ENCODE measurements around the gene RAB31. TPM values are rescaled to one million over a fixed set of nuclear protein-coding genes. Genes with fewer than 3 reads are reported as not detected.

The RAB31 gene, protein sequence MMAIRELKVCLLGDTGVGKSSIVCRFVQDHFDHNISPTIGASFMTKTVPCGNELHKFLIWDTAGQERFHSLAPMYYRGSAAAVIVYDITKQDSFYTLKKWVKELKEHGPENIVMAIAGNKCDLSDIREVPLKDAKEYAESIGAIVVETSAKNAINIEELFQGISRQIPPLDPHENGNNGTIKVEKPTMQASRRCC
- 10 to 100 TPM in 1 of 2 donors, 1 to 10 TPM in 1; 7.7 to 86.9 TPM for total RNA-seq

DNA sequence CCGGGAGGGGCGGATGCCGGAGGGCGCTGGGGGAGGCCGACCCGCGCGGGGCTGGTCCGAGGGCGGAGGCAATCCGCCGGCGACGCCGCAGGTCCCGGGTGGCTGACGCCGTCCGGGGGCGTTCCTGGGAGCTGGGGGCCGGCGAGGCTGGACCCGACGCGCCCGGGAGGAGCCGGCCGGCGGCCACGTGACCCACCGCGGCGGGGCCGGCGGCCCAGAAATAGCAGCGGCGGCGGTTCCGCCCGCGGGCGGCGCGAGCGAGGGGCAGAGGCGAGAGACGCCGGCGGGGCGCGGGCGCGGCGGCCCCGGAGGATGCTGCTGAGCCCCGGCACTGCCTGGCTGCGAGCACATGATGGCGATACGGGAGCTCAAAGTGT lies at the start of gene RAB31:
RAB31 (plus strand) TSS at position 245 of the 377 bp plus-strand sequence; CDS start at position 350, 105 bp downstream.
- H3K4me1 ChIP-seq (replicated peaks), result no peaks in the 10 kb centered on the region
- 0% methylated on average over 22 of the region's 59 CpGs for WGBS
- intact Hi-C loops (cut with DNase I), result loop anchor here (5.0 to 10.0 kb wide), 4 partner anchors 93 to 817 kb away; partner anchors contain the start of genes NAPG and PPP4R1
- peak; percentile 35 for DNase-seq (ENCODE audit: low spot score)
- TF ChIP-seq POLR2A (IDR thresholded peaks at IDR 0.05), result no peak
- peak in 1 of 4 experiments; percentile 4 for TF ChIP-seq CTCF (IDR thresholded peaks at IDR 0.05)
- TF ChIP-seq POLR2AphosphoS5 (IDR thresholded peaks at IDR 0.05), result no peak
- H3K4me3 ChIP-seq, result peak within 1 kb of the TSS; percentile 53 to 67
- H3K27ac ChIP-seq, result peak within 1 kb of the TSS; percentile 74 to 83
- H3K27me3 ChIP-seq (replicated peaks; ENCODE audit: insufficient read depth), result no peaks in the 10 kb centered on the region
- no peaks in the 10 kb centered on the region for H3K9me3 ChIP-seq
- no peaks in the 10 kb centered on the region for H3K36me3 ChIP-seq

- Histone ChIP-seq H3K4me3 (no peak overlapping the region), H3K4me1 (replicated peaks) (no peaks in the 10 kb centered on the region), H3K36me3 (no peaks in the 10 kb centered on the region), H3K27ac (no peak overlapping the region), H3K9me3 (no peaks in the 10 kb centered on the region), H3K27me3 (replicated peaks; ENCODE audit: insufficient read depth) (no peaks in the 10 kb centered on the region)
- intact Hi-C loops (cut with DNase I), result no loop called here
- no peak for TF ChIP-seq CTCF (IDR thresholded peaks at IDR 0.05)
- no peak for DNase-seq (ENCODE audit: low spot score)
- WGBS, result 92% methylated on average over 24 of the region's 24 CpGs
Measured at GRCh38 chr18:9659499-9660375, 48.4 kb upstream of the RAB31 start.

DNA sequence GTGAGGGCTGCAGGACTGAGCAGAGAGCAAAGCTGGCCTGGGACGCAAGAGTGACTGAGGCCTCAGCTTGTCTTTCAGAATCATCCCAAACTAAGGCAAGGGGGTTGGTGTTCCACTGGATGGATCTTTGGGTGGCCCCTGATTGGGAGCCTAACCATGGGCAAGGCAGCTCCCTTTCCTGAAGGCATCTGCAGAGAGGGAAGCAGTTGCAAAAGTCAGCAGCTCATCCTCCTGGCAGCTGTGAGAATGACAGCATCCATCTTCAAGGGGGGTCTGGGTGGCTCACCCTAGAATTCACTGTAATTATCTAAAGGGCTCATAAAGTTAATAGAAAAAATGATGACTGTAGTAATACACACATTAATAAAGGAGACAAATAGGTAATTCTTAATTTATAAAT lies 46.5 kb upstream of the RAB31 start:
- Histone ChIP-seq H3K4me1 (replicated peaks) (no peaks in the 10 kb centered on the region), H3K36me3 (no peaks in the 10 kb centered on the region), H3K4me3 (no peak overlapping the region), H3K27me3 (replicated peaks; ENCODE audit: insufficient read depth) (no peaks in the 10 kb centered on the region), H3K9me3 (no peaks in the 10 kb centered on the region), H3K27ac (no peak overlapping the region)
- TF ChIP-seq CTCF (IDR thresholded peaks at IDR 0.05) (no peak), POLR2A (IDR thresholded peaks at IDR 0.05) (no peak), POLR2AphosphoS5 (IDR thresholded peaks at IDR 0.05) (no peak)
- intact Hi-C loops (cut with DNase I), result no loop called here
- 100% methylated on average over 1 of the region's 1 CpG for WGBS
- DNase-seq (ENCODE audit: low spot score), result no peak

DNA sequence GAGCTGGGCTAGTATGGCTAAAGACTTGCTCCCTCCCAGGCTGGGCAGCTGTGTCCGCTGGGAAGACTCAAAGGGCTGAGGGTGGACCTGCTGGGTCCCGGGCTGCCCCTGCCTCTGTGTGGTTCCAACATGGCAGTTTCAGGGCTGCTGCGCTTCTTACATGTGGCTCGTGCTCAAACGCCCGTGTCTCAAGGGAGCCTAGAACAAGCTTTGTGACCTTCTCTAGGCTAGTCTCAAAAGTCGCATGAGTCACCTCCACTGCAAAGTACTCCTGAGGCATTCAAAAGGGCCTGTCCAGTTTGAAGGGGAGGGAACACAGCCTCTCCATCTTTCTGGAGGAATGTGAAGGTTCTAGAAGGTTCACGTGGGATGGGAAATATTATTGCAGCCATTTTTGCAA lies 44.7 kb upstream of the RAB31 start:
- H3K4me3 ChIP-seq, result no peak overlapping the region
- intact Hi-C loops (cut with DNase I), result no loop called here
- H3K36me3 ChIP-seq, result no peaks in the 10 kb centered on the region
- H3K27ac ChIP-seq, result no peak overlapping the region
- no peaks in the 10 kb centered on the region for H3K9me3 ChIP-seq
- no peaks in the 10 kb centered on the region for H3K27me3 ChIP-seq (replicated peaks; ENCODE audit: insufficient read depth)
- TF ChIP-seq POLR2A (IDR thresholded peaks at IDR 0.05) (no peak), CTCF (IDR thresholded peaks at IDR 0.05) (no peak), POLR2AphosphoS5 (IDR thresholded peaks at IDR 0.05) (no peak)
- 94% methylated on average over 8 of the region's 8 CpGs for WGBS
- no peaks in the 10 kb centered on the region for H3K4me1 ChIP-seq (replicated peaks)
- no peak for DNase-seq (ENCODE audit: low spot score)
